Suprapubic skin (tissue), 4 donors: Measurements from ENCODE around the gene GRIK3.

Experiments
- CTCF ChIP-seq, 2 donors: fragments of 200-600 bp in 1 of 2; fragments of 450-650 bp in 1 of 2; sonication (generic) in 1 of 2; IDR thresholded peaks; one replicate each; pipeline ENCODE4 v1.5.1; 2016 to 2019; ENCODE audit warnings: antibody characterized with exemption in 2 of 2, mild to moderate bottlenecking in 1 of 2, moderate library complexity in 1 of 2
- EP300 ChIP-seq: sonication (generic); formaldehyde crosslinking; IDR thresholded peaks from one replicate; pipeline ENCODE4 v1.6.1; 2017; ENCODE audit warnings: antibody characterized with exemption
- POLR2A ChIP-seq, 2 donors: fragments of 450-650 bp; IDR thresholded peaks; one replicate each; pipeline ENCODE4 v1.6.1; 2017; ENCODE audit warnings: antibody characterized with exemption in 2 of 2, mild to moderate bottlenecking in 2 of 2, moderate library complexity in 2 of 2
- POLR2AphosphoS5 ChIP-seq, 3 donors: sonication (generic); formaldehyde crosslinking; IDR thresholded peaks; one replicate each; pipeline ENCODE4 v1.6.1; 2017; ENCODE audit warnings: antibody characterized with exemption in 3 of 3

GRCh38 chr1:36872858-36873257 is 161.5 kb downstream of the GRIK3 start:
- no peak for TF ChIP-seq CTCF (IDR thresholded peaks at IDR 0.05)
- TF ChIP-seq POLR2AphosphoS5 (IDR thresholded peaks at IDR 0.05), result no peak
- no peak for TF ChIP-seq POLR2A (IDR thresholded peaks at IDR 0.05)
- TF ChIP-seq EP300, result no peak
